Rectal smooth muscle tissue (tissue), 1 donor: Measurements from ENCODE around the gene SPAG17.

Source experiments
- H3K27ac ChIP-seq: one replicate; pipeline ENCODE4 v1.7.0; 2013; ENCODE audit warnings: low read depth, low read length, inconsistent platforms
- H3K27me3 ChIP-seq: one replicate; pipeline ENCODE4 v1.7.0; 2013; ENCODE audit warnings: low read length; ENCODE audit not compliant: control insufficient read depth, insufficient read depth
- H3K36me3 ChIP-seq: one replicate; pipeline ENCODE4 v1.7.0; 2013; ENCODE audit warnings: low read length; ENCODE audit not compliant: control insufficient read depth, insufficient read depth
- H3K4me1 ChIP-seq: one replicate; pipeline ENCODE4 v1.7.0; 2013; ENCODE audit warnings: low read length; ENCODE audit not compliant: control insufficient read depth, insufficient read depth
- H3K4me3 ChIP-seq: one replicate; pipeline ENCODE4 v1.7.0; 2013; ENCODE audit warnings: low read length
- H3K9ac ChIP-seq: one replicate; pipeline ENCODE4 v1.7.0; 2013; ENCODE audit warnings: low read length

Gene SPAG17

GRCh38 chr1:118028267-118028666, 156.8 kb downstream of the SPAG17 start:
- H3K27ac ChIP-seq = no peak overlapping the region
- H3K9ac ChIP-seq = no peak overlapping the region
- no peaks in the 10 kb centered on the region for H3K36me3 ChIP-seq
- H3K27me3 ChIP-seq = no peaks in the 10 kb centered on the region
- H3K4me1 ChIP-seq = no peaks in the 10 kb centered on the region
- no peak overlapping the region for H3K4me3 ChIP-seq

GRCh38 chr1:118023199-118023598, 161.8 kb downstream of the SPAG17 start:
- H3K27me3 ChIP-seq = no peaks in the 10 kb centered on the region
- no peak overlapping the region for H3K9ac ChIP-seq
- H3K36me3 ChIP-seq = no peaks in the 10 kb centered on the region
- no peaks in the 10 kb centered on the region for H3K4me1 ChIP-seq
- H3K4me3 ChIP-seq = no peak overlapping the region
- H3K27ac ChIP-seq = no peak overlapping the region

GRCh38 chr1:118021668-118022067, 163.4 kb downstream of the SPAG17 start:
- Histone ChIP-seq H3K36me3 (no peaks in the 10 kb centered on the region), H3K27ac (no peak overlapping the region), H3K4me1 (no peaks in the 10 kb centered on the region), H3K27me3 (no peaks in the 10 kb centered on the region), H3K4me3 (no peak overlapping the region), H3K9ac (no peak overlapping the region)

GRCh38 chr1:118018060-118018459, 167.0 kb downstream of the SPAG17 start:
- Histone ChIP-seq H3K9ac (no peak overlapping the region), H3K27ac (no peak overlapping the region), H3K4me1 (no peaks in the 10 kb centered on the region), H3K36me3 (no peaks in the 10 kb centered on the region), H3K4me3 (no peak overlapping the region), H3K27me3 (no peaks in the 10 kb centered on the region)

- Histone ChIP-seq H3K27ac (no peak overlapping the region), H3K4me1 (no peaks in the 10 kb centered on the region), H3K36me3 (no peaks in the 10 kb centered on the region), H3K9ac (no peak overlapping the region), H3K27me3 (no peaks in the 10 kb centered on the region), H3K4me3 (no peak overlapping the region)
Observed at GRCh38 chr1:118013938-118014337, 171.1 kb downstream of the SPAG17 start.

GRCh38 chr1:118013336-118013735, 171.7 kb downstream of the SPAG17 start:
- H3K4me1 ChIP-seq = no peaks in the 10 kb centered on the region
- no peak overlapping the region for H3K27ac ChIP-seq
- H3K9ac ChIP-seq = no peak overlapping the region
- H3K4me3 ChIP-seq = no peak overlapping the region
- no peaks in the 10 kb centered on the region for H3K36me3 ChIP-seq
- H3K27me3 ChIP-seq = no peaks in the 10 kb centered on the region

- Histone ChIP-seq H3K36me3 (no peaks in the 10 kb centered on the region), H3K4me1 (no peaks in the 10 kb centered on the region), H3K27ac (no peak overlapping the region), H3K4me3 (no peak overlapping the region), H3K9ac (no peak overlapping the region), H3K27me3 (no peaks in the 10 kb centered on the region)
Observed at GRCh38 chr1:118012515-118013124, 172.4 kb downstream of the SPAG17 start.

GRCh38 chr1:118008011-118008410, 177.0 kb downstream of the SPAG17 start:
- Histone ChIP-seq H3K27me3 (no peaks in the 10 kb centered on the region), H3K36me3 (no peaks in the 10 kb centered on the region), H3K9ac (no peak overlapping the region), H3K27ac (no peak overlapping the region), H3K4me3 (no peak overlapping the region), H3K4me1 (no peaks in the 10 kb centered on the region)

- H3K27ac ChIP-seq = no peak overlapping the region
- H3K9ac ChIP-seq = no peak overlapping the region
- H3K4me3 ChIP-seq = no peak overlapping the region
- H3K4me1 ChIP-seq = no peaks in the 10 kb centered on the region
- no peaks in the 10 kb centered on the region for H3K27me3 ChIP-seq
- H3K36me3 ChIP-seq = no peaks in the 10 kb centered on the region
Observed at GRCh38 chr1:118007391-118007790, 177.6 kb downstream of the SPAG17 start.

GRCh38 chr1:118004312-118004711, 180.7 kb downstream of the SPAG17 start:
- no peaks in the 10 kb centered on the region for H3K4me1 ChIP-seq
- H3K36me3 ChIP-seq = no peaks in the 10 kb centered on the region
- no peaks in the 10 kb centered on the region for H3K27me3 ChIP-seq
- H3K9ac ChIP-seq = no peak overlapping the region
- H3K27ac ChIP-seq = no peak overlapping the region
- no peak overlapping the region for H3K4me3 ChIP-seq

- Histone ChIP-seq H3K4me3 (no peak overlapping the region), H3K9ac (no peak overlapping the region), H3K36me3 (no peaks in the 10 kb centered on the region), H3K4me1 (no peaks in the 10 kb centered on the region), H3K27me3 (no peaks in the 10 kb centered on the region), H3K27ac (no peak overlapping the region)
Observed at GRCh38 chr1:117985973-117986372, 199.1 kb downstream of the SPAG17 start.

- H3K4me3 ChIP-seq = no peak overlapping the region
- H3K36me3 ChIP-seq = no peaks in the 10 kb centered on the region
- H3K27me3 ChIP-seq = no peaks in the 10 kb centered on the region
- H3K4me1 ChIP-seq = no peaks in the 10 kb centered on the region
- H3K27ac ChIP-seq = no peak overlapping the region
- H3K9ac ChIP-seq = no peak overlapping the region
Observed at GRCh38 chr1:117985239-117985638, 199.8 kb downstream of the SPAG17 start.

GRCh38 chr1:117981455-117982192, 203.4 kb downstream of the SPAG17 start:
- no peaks in the 10 kb centered on the region for H3K36me3 ChIP-seq
- no peak overlapping the region for H3K9ac ChIP-seq
- no peak overlapping the region for H3K27ac ChIP-seq
- no peaks in the 10 kb centered on the region for H3K4me1 ChIP-seq
- no peak overlapping the region for H3K4me3 ChIP-seq
- no peaks in the 10 kb centered on the region for H3K27me3 ChIP-seq
